SHP77 (cell line): ENCODE measurements around the gene CBX4.

Experiments
- DNase-seq, 2 experiments: peaks; one replicate each; lab custom pipeline; 2025; lab: John Stamatoyannopoulos, UW

The CBX4 gene

DNA sequence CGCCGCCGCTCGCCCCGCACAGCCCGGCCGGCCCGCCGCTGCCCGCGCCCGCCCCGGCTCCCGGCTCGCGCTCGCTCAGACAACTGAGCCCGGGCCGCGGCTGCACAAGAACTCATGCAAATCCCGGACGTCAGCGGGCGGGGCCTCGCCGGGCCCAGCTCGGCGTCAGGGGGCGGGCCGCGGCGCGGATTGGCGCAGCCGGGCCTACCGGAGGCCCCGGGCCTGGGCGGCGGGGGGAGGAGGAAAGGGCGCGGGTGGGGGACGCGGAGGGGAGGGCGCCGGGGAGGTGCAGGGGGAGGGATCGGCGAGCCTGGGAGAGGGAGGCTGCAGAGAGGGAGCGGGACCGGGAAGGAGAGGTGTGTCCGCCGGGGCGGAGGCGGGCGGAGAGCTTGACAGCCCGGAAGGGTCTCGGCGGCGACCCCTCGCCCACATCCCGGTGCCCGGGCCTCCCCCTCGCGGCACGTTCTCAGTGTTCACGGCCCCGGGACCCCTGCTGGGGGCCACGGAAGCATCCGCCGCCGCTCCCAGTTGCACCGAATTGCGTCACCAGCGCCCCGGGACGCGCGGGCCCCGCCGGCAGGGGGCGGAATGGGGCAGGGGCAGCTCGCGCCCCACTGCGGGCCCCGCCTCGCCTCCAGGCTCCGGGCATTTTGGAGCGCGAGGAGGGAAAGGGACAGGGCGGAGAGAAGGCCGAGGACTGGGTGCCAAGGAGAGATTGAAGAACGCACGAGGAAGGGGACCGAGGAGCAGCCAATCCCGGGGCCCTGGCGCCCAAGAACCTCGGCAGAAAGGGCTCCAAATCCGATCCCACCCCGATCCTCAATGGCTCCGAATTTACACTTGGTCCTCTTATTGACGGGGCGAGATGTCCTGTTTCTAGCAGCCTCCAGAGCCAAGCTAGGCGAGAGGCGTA, at the start of gene CBX4:
TSS of gene CBX4 (minus strand) at position 85 of the 913 bp plus-strand sequence. CDS start 189 bp downstream, outside the sequence.
- DNase-seq: peak; percentile 94 to 98

DNA sequence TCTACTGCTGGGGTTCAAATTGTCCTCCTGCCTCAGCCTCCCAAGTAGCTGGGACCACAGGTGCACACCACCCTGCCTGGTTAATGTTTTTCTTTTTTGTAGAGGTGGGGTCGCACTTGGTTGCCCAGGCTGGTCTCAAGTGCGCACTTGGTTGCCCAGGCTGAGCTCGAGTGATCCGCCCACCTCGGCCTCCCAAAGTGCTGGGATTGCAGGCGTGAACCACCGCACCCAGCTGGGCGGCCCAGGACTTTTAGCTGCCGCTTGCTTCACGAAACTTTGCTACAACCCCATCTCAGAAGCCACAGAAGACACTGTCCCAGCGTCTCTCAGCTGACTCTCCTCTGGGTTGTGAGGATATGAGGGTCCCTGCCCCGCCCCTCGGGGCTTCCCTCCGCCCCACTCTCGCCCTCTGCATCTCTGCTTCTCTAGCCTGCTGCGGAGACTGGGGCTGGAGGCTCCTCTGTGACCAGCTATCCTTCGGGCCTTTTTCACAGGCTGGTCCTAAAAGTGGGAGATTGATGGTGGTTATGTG, 48.8 kb upstream of the CBX4 start:
- DNase-seq: no peak

GRCh38 chr17:79887451-79887991, 48.3 kb upstream of the CBX4 start:
- DNase-seq: no peak

DNA sequence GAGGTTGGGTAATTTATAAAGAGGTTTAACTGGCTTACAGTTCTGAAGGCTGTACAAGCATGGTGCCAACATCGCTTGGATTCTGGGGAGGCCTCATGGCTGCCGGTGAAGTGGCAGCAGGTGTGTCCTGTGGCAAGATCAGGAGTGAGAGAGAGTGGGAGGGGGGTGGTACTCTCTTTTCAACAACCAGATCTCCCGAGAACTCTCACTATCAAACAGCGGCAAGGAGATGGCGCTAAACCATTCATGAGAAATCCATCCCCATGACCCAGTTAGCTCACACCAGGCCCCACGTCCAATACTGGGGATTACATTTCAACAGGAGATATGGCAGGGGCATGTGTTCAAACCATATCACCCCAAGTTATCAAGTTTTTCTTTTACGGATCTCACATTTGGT, 44.0 kb upstream of the CBX4 start:
- no peak for DNase-seq

GRCh38 chr17:79878329-79878947, 39.2 kb upstream of the CBX4 start:
- no peak for DNase-seq

- DNase-seq: no peak
These were observed 37.8 kb upstream of the CBX4 start for GRCh38 chr17:79877041-79877440.

GRCh38 chr17:79875511-79875910, 36.3 kb upstream of the CBX4 start:
- no peak for DNase-seq

- peak; percentile 46 to 47 for DNase-seq
These were observed 35.2 kb upstream of the CBX4 start for GRCh38 chr17:79874329-79874981.

DNA sequence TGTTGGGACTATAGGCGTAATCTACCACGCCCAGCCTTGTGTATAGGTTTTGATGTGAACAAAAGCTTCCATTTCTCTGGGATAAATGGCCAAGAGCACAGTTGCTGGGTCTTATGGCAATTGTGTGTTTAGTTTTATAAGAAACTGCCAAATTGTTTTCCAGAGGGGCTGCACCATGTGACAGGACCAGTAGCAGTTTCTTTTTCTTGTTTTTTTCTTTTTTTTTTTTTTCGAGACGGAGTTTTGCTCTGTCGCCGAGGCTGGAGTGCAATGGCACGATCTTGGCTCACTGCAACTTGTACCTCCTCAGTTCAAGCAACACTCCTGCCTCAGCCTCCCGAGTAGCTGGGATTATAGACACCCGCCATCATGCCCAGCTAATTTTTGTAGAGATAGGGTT, 34.3 kb upstream of the CBX4 start:
- no peak for DNase-seq

- DNase-seq: no peak
These were observed 33.5 kb upstream of the CBX4 start for GRCh38 chr17:79872762-79873161.

DNA sequence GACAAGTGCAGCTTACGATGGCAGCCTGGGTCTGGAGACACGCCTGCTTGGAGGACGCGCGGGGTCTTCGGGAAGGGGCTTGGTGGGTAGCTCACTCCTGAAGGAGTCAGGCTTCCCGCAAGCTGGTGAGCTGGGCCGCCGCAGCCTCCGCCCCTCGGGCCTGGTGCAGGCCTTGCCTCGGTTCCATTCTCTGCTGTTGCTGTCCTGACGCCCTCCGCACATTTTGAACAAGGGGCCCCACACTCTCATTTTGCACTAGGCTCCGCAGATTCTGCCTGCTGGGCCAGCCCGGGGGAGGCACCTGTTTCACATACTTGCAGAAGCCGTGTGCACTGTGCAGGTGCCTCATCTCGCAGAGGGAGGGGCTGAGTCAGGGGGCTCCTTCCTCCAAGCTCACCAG, 31.9 kb upstream of the CBX4 start:
- no peak for DNase-seq

GRCh38 chr17:79870540-79870939, 31.3 kb upstream of the CBX4 start:
- DNase-seq: no peak

DNA sequence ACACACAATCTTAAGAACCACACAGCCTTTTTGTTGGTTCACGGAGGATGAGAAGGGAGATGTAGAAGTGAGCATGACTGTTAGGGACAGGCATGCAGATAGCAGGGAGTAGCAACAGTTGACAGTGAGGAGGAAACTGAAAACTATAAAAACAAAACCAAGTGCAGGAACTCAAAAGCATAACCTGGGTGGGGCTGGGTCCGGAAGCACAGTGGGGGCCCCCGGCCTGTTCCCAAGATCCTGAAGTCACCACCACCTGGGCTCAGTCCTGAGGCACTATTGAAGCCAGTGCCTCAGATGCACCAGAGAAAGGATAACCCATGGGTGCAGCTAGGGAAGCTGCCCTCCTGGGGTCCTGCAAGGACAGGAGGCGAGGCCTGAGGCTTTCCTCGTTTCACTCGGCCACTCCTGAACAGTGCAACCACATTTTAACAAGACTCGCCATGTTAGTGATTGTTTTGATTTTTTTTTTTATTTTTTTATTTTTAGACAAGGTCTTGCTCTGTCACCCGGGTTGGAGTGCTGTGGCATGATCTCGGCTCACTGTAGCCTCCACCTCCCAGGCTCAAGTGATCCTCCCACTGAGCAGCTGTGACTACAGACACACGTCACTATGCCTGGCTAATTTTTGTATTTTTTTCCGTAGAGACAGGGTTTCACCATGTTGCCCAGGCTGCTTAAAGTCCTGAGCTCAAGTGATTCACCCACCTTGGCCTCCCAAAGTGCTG, 27.7 kb upstream of the CBX4 start:
- peak; percentile 36 to 53 for DNase-seq

GRCh38 chr17:79865351-79866210, 26.3 kb upstream of the CBX4 start:
- no peak for DNase-seq

- DNase-seq: no peak
These were observed 25.5 kb upstream of the CBX4 start for GRCh38 chr17:79864617-79865250.

- no peak for DNase-seq
These were observed 24.9 kb upstream of the CBX4 start for GRCh38 chr17:79864147-79864546.

- DNase-seq: no peak
These were observed 23.7 kb upstream of the CBX4 start for GRCh38 chr17:79862771-79863440.

- DNase-seq: no peak
These were observed 23.0 kb upstream of the CBX4 start for GRCh38 chr17:79862238-79862637.

GRCh38 chr17:79861413-79862216, 22.4 kb upstream of the CBX4 start:
- no peak for DNase-seq
